GM12874 (cell line): ENCODE results near the gene MTIF3.

Experiments
- CTCF ChIP-seq: IDR thresholded peaks from 2 replicates; pipeline ENCODE4 v1.5.1; 2011; ENCODE audit warnings: low read depth, mild to moderate bottlenecking, control low read depth, low read length, moderate library complexity; ENCODE audit not compliant: insufficient read depth

Gene MTIF3

GRCh38 chr13:27425158-27425917 is 25.0 kb downstream of the MTIF3 start:
- no peak for TF ChIP-seq CTCF

DNA sequence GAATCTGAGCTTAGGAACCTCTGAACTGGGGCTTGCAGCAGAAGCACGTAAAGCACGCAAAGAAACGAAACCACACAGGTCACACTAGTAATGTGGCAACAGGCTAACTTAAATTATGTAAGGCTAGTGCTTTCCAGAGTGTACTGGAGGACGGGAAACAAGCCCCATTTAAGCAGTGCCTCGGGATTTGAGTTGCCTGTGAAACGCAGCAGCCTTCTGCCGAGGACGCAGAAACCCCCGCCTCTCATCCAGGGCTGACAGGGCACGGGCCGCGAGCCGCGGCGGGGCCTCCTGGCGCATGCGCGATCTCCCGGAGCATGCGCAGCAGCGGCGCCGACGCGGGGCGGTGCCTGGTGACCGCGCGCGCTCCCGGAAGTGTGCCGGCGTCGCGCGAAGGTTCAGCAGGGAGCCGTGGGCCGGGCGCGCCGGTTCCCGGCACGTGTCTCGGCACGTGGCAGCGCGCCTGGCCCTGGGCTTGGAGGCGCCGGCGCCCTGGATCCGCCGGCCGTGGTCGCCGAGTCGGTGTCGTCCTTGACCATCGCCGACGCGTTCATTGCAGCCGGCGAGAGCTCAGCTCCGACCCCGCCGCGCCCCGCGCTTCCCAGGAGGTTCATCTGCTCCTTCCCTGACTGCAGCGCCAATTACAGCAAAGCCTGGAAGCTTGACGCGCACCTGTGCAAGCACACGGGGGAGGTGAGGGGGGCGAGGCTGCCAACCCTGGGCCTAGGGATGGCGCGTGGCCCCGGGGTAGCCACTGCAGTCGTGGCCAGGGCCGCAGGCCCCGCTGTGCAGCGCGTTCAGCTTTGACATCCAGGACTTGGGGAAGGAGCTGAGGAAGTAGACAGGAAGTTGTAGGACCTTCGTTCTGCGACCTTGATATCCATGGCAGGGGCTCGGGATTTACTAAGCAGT is 25.9 kb downstream of the MTIF3 start, which contains the start of gene GTF3A:
Gene GTF3A, plus strand, starts transcription at position 374 of the 912 bp plus-strand sequence.
- no peak for TF ChIP-seq CTCF

DNA sequence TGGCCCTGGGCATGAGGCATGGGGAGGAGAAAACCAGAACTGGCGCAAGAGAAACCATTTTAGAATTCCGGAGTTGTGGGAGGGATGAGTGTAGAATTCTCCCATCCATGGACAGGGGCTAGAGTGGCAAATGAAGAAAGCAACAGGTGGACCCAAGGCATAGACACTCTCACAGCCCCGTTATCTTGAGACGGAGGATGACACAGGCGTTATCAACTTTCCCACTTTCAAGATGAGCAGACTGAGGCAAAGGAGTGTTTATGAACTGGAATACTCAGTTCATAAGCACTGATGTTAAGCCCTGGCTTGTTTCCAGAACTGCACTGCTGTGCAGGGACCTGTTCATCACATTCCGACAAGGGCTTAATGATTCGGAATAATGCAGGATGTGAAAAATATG is 27.0 kb downstream of the MTIF3 start:
- no peak for TF ChIP-seq CTCF

DNA sequence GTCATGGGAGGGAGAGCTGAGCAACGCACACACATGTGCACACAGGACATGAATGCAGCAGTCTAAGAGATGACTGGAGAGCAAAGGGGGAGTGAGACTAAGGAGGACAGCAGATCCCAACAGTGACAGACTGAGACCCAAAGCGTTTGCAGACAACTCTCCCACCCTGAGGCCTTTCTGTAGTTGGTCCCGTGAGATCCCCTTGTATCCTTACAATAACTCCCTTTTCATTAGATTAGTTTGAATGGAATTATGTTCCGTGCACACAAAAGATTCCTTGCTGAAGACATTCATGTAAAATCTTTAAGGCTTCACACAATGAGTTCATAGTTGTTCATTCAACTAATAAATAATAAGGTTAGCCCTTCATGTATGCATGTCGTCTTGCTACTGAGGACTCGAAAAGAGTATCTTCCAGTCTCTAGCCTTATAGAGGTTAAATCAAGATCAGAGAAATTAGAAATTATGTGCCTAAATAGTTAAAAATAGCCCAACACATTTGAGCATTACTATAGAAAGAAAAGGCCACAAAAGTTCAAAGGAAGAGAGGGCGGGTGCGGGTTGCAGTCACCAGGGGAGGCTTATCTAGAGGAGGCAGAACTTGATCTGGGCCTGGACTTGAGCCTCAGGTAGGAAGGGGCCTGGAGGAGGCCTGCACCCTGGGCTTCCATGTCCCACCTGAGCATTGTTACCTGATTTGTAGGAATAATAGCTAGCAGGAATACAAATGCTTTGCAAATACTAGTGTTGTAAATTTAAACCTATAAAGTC is 29.1 kb downstream of the MTIF3 start:
- TF ChIP-seq CTCF = no peak

- TF ChIP-seq CTCF = no peak
Observed at GRCh38 chr13:27419328-27419727, 31.0 kb downstream of the MTIF3 start.

DNA sequence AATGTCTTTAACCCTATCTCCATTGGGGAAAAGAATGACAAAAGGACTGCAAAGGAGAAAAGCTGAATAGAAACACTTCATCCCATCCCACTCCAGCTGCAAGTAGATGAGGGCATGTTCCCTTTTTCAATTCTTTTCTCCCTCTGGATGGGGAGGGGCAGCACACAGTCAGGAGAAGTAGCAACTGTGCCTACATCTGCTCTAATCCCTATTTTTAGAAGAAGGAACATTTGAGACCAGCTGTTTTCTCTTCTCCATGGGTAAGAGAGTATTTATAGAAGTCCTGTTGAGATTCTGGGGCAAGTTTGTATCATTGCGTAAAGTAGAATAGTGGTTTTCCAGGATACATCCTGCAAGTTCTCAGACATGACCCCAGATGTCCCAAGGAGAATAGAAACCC is 35.2 kb downstream of the MTIF3 start:
- no peak for TF ChIP-seq CTCF

- TF ChIP-seq CTCF = no peak
Observed at GRCh38 chr13:27411341-27411740, 39.0 kb downstream of the MTIF3 start.
